ENCODE results near the gene GPR85. TPM values are rescaled to one million over a fixed set of nuclear protein-coding genes. Genes with fewer than 3 reads are reported as not detected.
A peak's percentile ranks its signal among the peaks of the same experiment; 100 is the strongest.

The GPR85 gene
- total RNA-seq, 2 donors from 2014 or later, result 0.13 TPM; not detected in 1

DNA sequence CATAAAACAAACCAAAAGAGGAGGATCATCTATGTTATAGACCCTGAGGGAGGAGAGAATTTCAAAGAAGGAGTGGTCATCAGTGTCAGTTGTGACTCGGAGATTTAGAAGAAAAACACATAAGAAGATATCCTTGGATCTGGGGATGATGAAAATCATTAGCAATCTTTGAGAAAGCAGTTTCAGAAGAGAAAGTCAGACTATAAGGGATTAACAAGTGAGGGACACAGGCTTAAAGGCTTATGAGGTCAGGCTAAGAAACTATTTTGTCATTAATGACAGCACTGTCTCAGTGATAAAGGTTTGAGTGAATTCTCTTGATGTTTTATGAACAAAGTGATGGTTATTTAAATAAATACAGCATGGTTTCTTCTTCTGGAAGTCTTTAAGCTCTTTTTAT is 6.1 kb upstream of the GPR85 start:
- no peaks in the 10 kb centered on the region for H3K9me3 Mint-ChIP-seq
- DNase-seq, result no peak
- TF ChIP-seq CTCF (conservative IDR thresholded peaks at IDR 0.05), result no peak
- Histone ChIP-seq H3K4me1 (ENCODE audit: control insufficient read depth, insufficient read depth, low read length) (no peaks in the 10 kb centered on the region), H3K4me3 (ENCODE audit: low read length) (no peak overlapping the region), H3K9me3 (ENCODE audit: control insufficient read depth, low read length) (no peaks in the 10 kb centered on the region), H3K27ac (ENCODE audit: low read depth, low read length) (no peak overlapping the region), H3K9ac (ENCODE audit: extremely low read depth, low read length, poor library complexity, severe bottlenecking) (no peak overlapping the region), H3K27me3 (ENCODE audit: control insufficient read depth, insufficient read depth, low read length, poor library complexity, severe bottlenecking) (peaks cover 26% of the 10 kb centered on the region), H3K36me3 (ENCODE audit: control insufficient read depth, insufficient read depth, low read length) (no peaks in the 10 kb centered on the region)
- no peaks in the 10 kb centered on the region for H3K4me1 Mint-ChIP-seq
- H3K27me3 Mint-ChIP-seq (ENCODE audit: insufficient read depth), result peaks cover 36% of the 10 kb centered on the region
- no peaks in the 10 kb centered on the region for H3K36me3 Mint-ChIP-seq (ENCODE audit: low read depth)
- no peak overlapping the region for H3K4me3 Mint-ChIP-seq
- WGBS, 2 experiments (ENCODE audit: insufficient coverage in 1 of 2, insufficient read length in 1 of 2), result 88% methylated on average over 1 of the region's 1 CpG
- no peak overlapping the region for H3K27ac Mint-ChIP-seq

GRCh38 chr7:113087071-113087998 is 708 bp upstream of the GPR85 start:
- WGBS, 2 experiments (ENCODE audit: insufficient coverage in 1 of 2, insufficient read length in 1 of 2), result 77 to 82% methylated on average over 6 to 9 of the region's 15 CpGs
- H3K4me1 ChIP-seq (ENCODE audit: control insufficient read depth, insufficient read depth, low read length), result no peaks in the 10 kb centered on the region
- Mint-ChIP-seq H3K4me3 (peak overlapping the region; percentile 63), H3K27me3 (ENCODE audit: insufficient read depth) (peaks cover 54% of the 10 kb centered on the region), H3K36me3 (ENCODE audit: low read depth) (no peaks in the 10 kb centered on the region), H3K27ac (no peak overlapping the region), H3K4me1 (peaks cover 1% of the 10 kb centered on the region), H3K9me3 (no peaks in the 10 kb centered on the region)
- DNase-seq, result no peak
- no peak overlapping the region for H3K27ac ChIP-seq (ENCODE audit: low read depth, low read length)
- H3K9ac ChIP-seq (ENCODE audit: extremely low read depth, low read length, poor library complexity, severe bottlenecking), result no peak overlapping the region
- H3K9me3 ChIP-seq (ENCODE audit: control insufficient read depth, low read length), result no peaks in the 10 kb centered on the region
- H3K36me3 ChIP-seq (ENCODE audit: control insufficient read depth, insufficient read depth, low read length), result no peaks in the 10 kb centered on the region
- H3K27me3 ChIP-seq (ENCODE audit: control insufficient read depth, insufficient read depth, low read length, poor library complexity, severe bottlenecking), result peaks cover 28% of the 10 kb centered on the region
- TF ChIP-seq CTCF (conservative IDR thresholded peaks at IDR 0.05), result no peak
- H3K4me3 ChIP-seq (ENCODE audit: low read length), result peak overlapping the region; percentile 81

- Histone ChIP-seq H3K36me3 (ENCODE audit: control insufficient read depth, insufficient read depth, low read length) (no peaks in the 10 kb centered on the region), H3K9me3 (ENCODE audit: control insufficient read depth, low read length) (no peaks in the 10 kb centered on the region), H3K4me1 (ENCODE audit: control insufficient read depth, insufficient read depth, low read length) (no peaks in the 10 kb centered on the region), H3K4me3 (ENCODE audit: low read length) (no peak overlapping the region), H3K9ac (ENCODE audit: extremely low read depth, low read length, poor library complexity, severe bottlenecking) (no peak overlapping the region), H3K27me3 (ENCODE audit: control insufficient read depth, insufficient read depth, low read length, poor library complexity, severe bottlenecking) (peaks cover 35% of the 10 kb centered on the region), H3K27ac (ENCODE audit: low read depth, low read length) (no peak overlapping the region)
- DNase-seq, result no peak
- no peaks in the 10 kb centered on the region for H3K9me3 Mint-ChIP-seq
- 68 to 78% methylated on average over 8 to 15 of the region's 16 CpGs for WGBS, 2 experiments (ENCODE audit: insufficient coverage in 1 of 2, insufficient read length in 1 of 2)
- peaks cover 58% of the 10 kb centered on the region for H3K27me3 Mint-ChIP-seq (ENCODE audit: insufficient read depth)
- no peak for TF ChIP-seq CTCF (conservative IDR thresholded peaks at IDR 0.05)
- H3K27ac Mint-ChIP-seq, result no peak overlapping the region
- H3K36me3 Mint-ChIP-seq (ENCODE audit: low read depth), result no peaks in the 10 kb centered on the region
- H3K4me3 Mint-ChIP-seq, result no peak overlapping the region
- peaks cover 1% of the 10 kb centered on the region for H3K4me1 Mint-ChIP-seq
Measured at GRCh38 chr7:113085781-113086390, 741 bp downstream of the GPR85 start.
